ENCODE results near the gene TBC1D30. TPM values are rescaled to one million over a fixed set of nuclear protein-coding genes. Genes with fewer than 3 reads are reported as not detected.

TBC1D30 gene
- total RNA-seq, 2 experiments from 2014 or later: 0.30 to 0.37 TPM

- ATAC-seq: no peak
Observed at GRCh38 chr12:64806593-64807460, 17.6 kb upstream of the TBC1D30 start.

GRCh38 chr12:64808110-64808509 lies 16.3 kb upstream of the TBC1D30 start:
- CTCF ChIA-PET: interaction anchor here (1.1 kb wide), 1 partner anchor 11 kb away, joined by 3 read pairs; no protein-coding TSS in a partner anchor
- Mint-ChIP-seq H3K36me3 (ENCODE audit: low read depth) (no peaks in the 10 kb centered on the region), H3K27me3 (peaks cover 40% of the 10 kb centered on the region), H3K4me1 (peaks cover 2% of the 10 kb centered on the region), H3K9me3 (ENCODE audit: low read depth) (no peaks in the 10 kb centered on the region), H3K4me3 (no peak overlapping the region), H3K27ac (no peak overlapping the region)
- ATAC-seq: no peak
- DNase-seq: no peak
- POLR2A ChIA-PET: no interaction called here
- intact Hi-C loops (cut with DNase I, micrococcal nuclease): no loop called here

More at GRCh38 chr12:64806593-64807460, 17.6 kb upstream of the TBC1D30 start:
- DNase-seq: no peak
- no peak overlapping the region for H3K27ac Mint-ChIP-seq
- CTCF ChIA-PET: interaction anchor here (0.6 to 2.4 kb wide), 6 partner anchors 10 to 131 kb away, joined by 3 to 12 read pairs (median 3); no protein-coding TSS in a partner anchor
- peaks cover 43% of the 10 kb centered on the region for H3K27me3 Mint-ChIP-seq
- POLR2A ChIA-PET: no interaction called here
- H3K9me3 Mint-ChIP-seq (ENCODE audit: low read depth): no peaks in the 10 kb centered on the region
- no peak overlapping the region for H3K4me3 Mint-ChIP-seq
- peaks cover 2% of the 10 kb centered on the region for H3K4me1 Mint-ChIP-seq
- no peaks in the 10 kb centered on the region for H3K36me3 Mint-ChIP-seq (ENCODE audit: low read depth)
- intact Hi-C loops (cut with DNase I, micrococcal nuclease): no loop called here

- H3K4me3 Mint-ChIP-seq: no peak overlapping the region
- DNase-seq (no peak), ATAC-seq (no peak)
- ChIA-PET POLR2A (no interaction called here), CTCF (interaction anchor here (0.9 kb wide), 1 partner anchor 9 kb away, joined by 5 read pairs; no protein-coding TSS in a partner anchor)
- H3K27me3 Mint-ChIP-seq: peaks cover 31% of the 10 kb centered on the region
- H3K4me1 Mint-ChIP-seq: peaks cover 2% of the 10 kb centered on the region
- no peak overlapping the region for H3K27ac Mint-ChIP-seq
- no peaks in the 10 kb centered on the region for H3K36me3 Mint-ChIP-seq (ENCODE audit: low read depth)
- intact Hi-C loops (cut with DNase I, micrococcal nuclease): no loop called here
- no peaks in the 10 kb centered on the region for H3K9me3 Mint-ChIP-seq (ENCODE audit: low read depth)
Observed at GRCh38 chr12:64810831-64811230, 13.6 kb upstream of the TBC1D30 start.

GRCh38 chr12:64813723-64814122 lies 10.7 kb upstream of the TBC1D30 start:
- CTCF ChIA-PET: interaction anchor here (1.0 kb wide), 1 partner anchor 11 kb away, joined by 5 read pairs; no protein-coding TSS in a partner anchor
- Mint-ChIP-seq H3K4me1 (no peaks in the 10 kb centered on the region), H3K9me3 (ENCODE audit: low read depth) (no peaks in the 10 kb centered on the region), H3K4me3 (no peak overlapping the region), H3K27ac (no peak overlapping the region), H3K36me3 (ENCODE audit: low read depth) (no peaks in the 10 kb centered on the region), H3K27me3 (peaks cover 20% of the 10 kb centered on the region)
- POLR2A ChIA-PET: no interaction called here
- ATAC-seq (no peak), DNase-seq (no peak)
- intact Hi-C loops (cut with DNase I, micrococcal nuclease): no loop called here

- no peaks in the 10 kb centered on the region for H3K9me3 Mint-ChIP-seq (ENCODE audit: low read depth)
- peaks cover 15% of the 10 kb centered on the region for H3K27me3 Mint-ChIP-seq
- ATAC-seq (no peak), DNase-seq (no peak)
- intact Hi-C loops (cut with DNase I, micrococcal nuclease): no loop called here
- no peak overlapping the region for H3K27ac Mint-ChIP-seq
- no peak overlapping the region for H3K4me3 Mint-ChIP-seq
- POLR2A ChIA-PET: no interaction called here
- no peaks in the 10 kb centered on the region for H3K36me3 Mint-ChIP-seq (ENCODE audit: low read depth)
- no peaks in the 10 kb centered on the region for H3K4me1 Mint-ChIP-seq
- CTCF ChIA-PET: interaction anchor here (0.9 to 1.2 kb wide), 2 partner anchors 13 to 18 kb away, joined by 4 read pairs; no protein-coding TSS in a partner anchor
Observed at GRCh38 chr12:64814432-64814831, 10.0 kb upstream of the TBC1D30 start.

GRCh38 chr12:64819816-64820402 lies 4.5 kb upstream of the TBC1D30 start:
- ATAC-seq (no peak), DNase-seq (no peak)
- Mint-ChIP-seq H3K36me3 (ENCODE audit: low read depth) (no peaks in the 10 kb centered on the region), H3K4me3 (no peak overlapping the region), H3K9me3 (ENCODE audit: low read depth) (peaks cover 3% of the 10 kb centered on the region), H3K27ac (no peak overlapping the region), H3K4me1 (no peaks in the 10 kb centered on the region), H3K27me3 (peaks cover 19% of the 10 kb centered on the region)
- ChIA-PET CTCF (interaction anchor here (0.6 kb wide), 1 partner anchor 507 kb away, joined by 3 read pairs; no protein-coding TSS in a partner anchor), POLR2A (no interaction called here)
- intact Hi-C loops (cut with DNase I, micrococcal nuclease): no loop called here

GRCh38 chr12:64820593-64820992 lies 3.9 kb upstream of the TBC1D30 start:
- Mint-ChIP-seq H3K36me3 (ENCODE audit: low read depth) (no peaks in the 10 kb centered on the region), H3K4me3 (no peak overlapping the region), H3K4me1 (peaks cover 3% of the 10 kb centered on the region), H3K27ac (no peak overlapping the region), H3K27me3 (peaks cover 21% of the 10 kb centered on the region), H3K9me3 (ENCODE audit: low read depth) (peaks cover 3% of the 10 kb centered on the region)
- POLR2A ChIA-PET: no interaction called here
- ATAC-seq (no peak), DNase-seq (no peak)
- CTCF ChIA-PET: interaction anchor here (0.6 to 1.1 kb wide), 2 partner anchors 19 to 506 kb away, joined by 3 to 4 read pairs; no protein-coding TSS in a partner anchor
- intact Hi-C loops (cut with DNase I, micrococcal nuclease): no loop called here

GRCh38 chr12:64821116-64821630 lies 3.3 kb upstream of the TBC1D30 start:
- ChIA-PET CTCF (interaction anchor here (0.8 to 1.1 kb wide), 3 partner anchors 15 to 25 kb away, joined by 3 to 5 read pairs (median 4); no protein-coding TSS in a partner anchor), POLR2A (no interaction called here)
- no peak overlapping the region for H3K27ac Mint-ChIP-seq
- intact Hi-C loops (cut with DNase I, micrococcal nuclease): no loop called here
- H3K27me3 Mint-ChIP-seq: peaks cover 26% of the 10 kb centered on the region
- H3K36me3 Mint-ChIP-seq (ENCODE audit: low read depth): peaks cover under 1% of the 10 kb centered on the region
- peaks cover 8% of the 10 kb centered on the region for H3K4me1 Mint-ChIP-seq
- DNase-seq (no peak), ATAC-seq (no peak)
- H3K4me3 Mint-ChIP-seq: no peak overlapping the region
- H3K9me3 Mint-ChIP-seq (ENCODE audit: low read depth): peaks cover 3% of the 10 kb centered on the region

- ChIA-PET POLR2A (no interaction called here), CTCF (interaction anchor here (1.3 kb wide), 1 partner anchor 28 kb away, joined by 3 read pairs; no protein-coding TSS in a partner anchor)
- Mint-ChIP-seq H3K27ac (no peak overlapping the region), H3K4me3 (peak overlapping the region; percentile 63), H3K27me3 (peaks cover 44% of the 10 kb centered on the region), H3K9me3 (ENCODE audit: low read depth) (peaks cover 5% of the 10 kb centered on the region), H3K4me1 (peaks cover 11% of the 10 kb centered on the region), H3K36me3 (ENCODE audit: low read depth) (peaks cover 3% of the 10 kb centered on the region)
- DNase-seq (no peak), ATAC-seq (no peak)
- intact Hi-C loops (cut with DNase I, micrococcal nuclease): no loop called here
Observed at GRCh38 chr12:64824130-64824499, 332 bp upstream of the TBC1D30 start.

- H3K27me3 Mint-ChIP-seq: peaks cover 49% of the 10 kb centered on the region
- intact Hi-C loops (cut with DNase I, micrococcal nuclease): no loop called here
- H3K4me3 Mint-ChIP-seq: peak overlapping the region; percentile 63
- H3K4me1 Mint-ChIP-seq: peaks cover 11% of the 10 kb centered on the region
- CTCF ChIA-PET: no interaction called here
- peak; percentile 39 for DNase-seq
- peaks cover 5% of the 10 kb centered on the region for H3K9me3 Mint-ChIP-seq (ENCODE audit: low read depth)
- POLR2A ChIA-PET: no interaction called here
- peaks cover 3% of the 10 kb centered on the region for H3K36me3 Mint-ChIP-seq (ENCODE audit: low read depth)
- peak; percentile 60 for ATAC-seq
- H3K27ac Mint-ChIP-seq: no peak overlapping the region
Observed at GRCh38 chr12:64825143-64826021, 935 bp downstream of the TBC1D30 start.

GRCh38 chr12:64826234-64826633 lies 1.8 kb downstream of the TBC1D30 start:
- ATAC-seq (peak; percentile 42), DNase-seq (peak; percentile 80)
- Mint-ChIP-seq H3K27ac (no peak overlapping the region), H3K36me3 (ENCODE audit: low read depth) (peaks cover 3% of the 10 kb centered on the region), H3K27me3 (peaks cover 47% of the 10 kb centered on the region), H3K4me1 (peaks cover 11% of the 10 kb centered on the region), H3K4me3 (peak overlapping the region; percentile 40), H3K9me3 (ENCODE audit: low read depth) (peaks cover 5% of the 10 kb centered on the region)
- ChIA-PET CTCF (no interaction called here), POLR2A (no interaction called here)
- intact Hi-C loops (cut with DNase I, micrococcal nuclease): no loop called here

Measured in activated CD4-positive, alpha-beta T cell treated with anti-CD3 and anti-CD28 coated beads for 36 hours (primary cell).